Activated CD8-positive, alpha-beta memory T cell treated with anti-CD3 and anti-CD28 coated beads for 24 hours (primary cell): ENCODE data around the gene ANXA11.

ENCODE experiments used
- DNase-seq: peaks from one replicate; pipeline ENCODE4 v3.0.0-alpha.2; 2020

Gene ANXA11

GRCh38 chr10:80187465-80188409 lies 17.6 kb downstream of the ANXA11 start:
- peak; percentile 78 for DNase-seq

GRCh38 chr10:80187060-80187459 lies 18.3 kb downstream of the ANXA11 start:
- DNase-seq: no peak

- no peak for DNase-seq
These were observed 18.8 kb downstream of the ANXA11 start for GRCh38 chr10:80186364-80187012.

GRCh38 chr10:80185578-80186299 lies 19.6 kb downstream of the ANXA11 start:
- DNase-seq: no peak

GRCh38 chr10:80184291-80184690 lies 21.0 kb downstream of the ANXA11 start:
- DNase-seq: no peak

- no peak for DNase-seq
These were observed 21.9 kb downstream of the ANXA11 start for GRCh38 chr10:80183436-80183835.

GRCh38 chr10:80182986-80183385 lies 22.4 kb downstream of the ANXA11 start:
- DNase-seq: no peak

GRCh38 chr10:80177781-80178636 lies 27.3 kb downstream of the ANXA11 start:
- no peak for DNase-seq

- no peak for DNase-seq
These were observed 28.8 kb downstream of the ANXA11 start for GRCh38 chr10:80176526-80176925.

GRCh38 chr10:80174641-80175395 lies 30.5 kb downstream of the ANXA11 start:
- no peak for DNase-seq

GRCh38 chr10:80173466-80173865 lies 31.9 kb downstream of the ANXA11 start:
- DNase-seq: no peak

GRCh38 chr10:80172896-80173295 lies 32.4 kb downstream of the ANXA11 start:
- DNase-seq: no peak

- no peak for DNase-seq
These were observed 34.1 kb downstream of the ANXA11 start for GRCh38 chr10:80171248-80171660.

GRCh38 chr10:80170641-80171040 lies 34.7 kb downstream of the ANXA11 start:
- DNase-seq: no peak

- no peak for DNase-seq
These were observed 35.3 kb downstream of the ANXA11 start for GRCh38 chr10:80170026-80170425.

GRCh38 chr10:80168679-80169380 lies 36.5 kb downstream of the ANXA11 start:
- DNase-seq: no peak

GRCh38 chr10:80168162-80168511 lies 37.2 kb downstream of the ANXA11 start:
- DNase-seq: no peak

GRCh38 chr10:80167471-80168161 lies 37.7 kb downstream of the ANXA11 start:
- no peak for DNase-seq

- no peak for DNase-seq
These were observed 38.5 kb downstream of the ANXA11 start for GRCh38 chr10:80166581-80167470.
